MCF 10A (cell line): ENCODE data around the gene LHX1. TPM values are rescaled to one million over a fixed set of nuclear protein-coding genes. Genes with fewer than 3 reads are reported as not detected.

Source experiments
- BruUV-seq: library from RNA; stranded (reverse); fragments of 400-500 nt; replicated peaks from 2 replicates; lab custom pipeline; 2021; lab: Mats Ljungman, UMichigan
- CTCF ChIA-PET: fragments of 300-600 bp; sonication (Branson Sonifier 250); formaldehyde crosslinking; extraction: SDS; loops from one replicate; lab custom pipeline; 2021; ENCODE audit warnings: antibody characterized with exemption, inconsistent platforms; lab: Yijun Ruan, JAX
- POLR2A ChIA-PET: fragments of 300-600, 350-650 bp; sonication (Branson Sonifier 250); formaldehyde crosslinking; extraction: SDS; loops from one replicate; lab custom pipeline; 2020; ENCODE audit warnings: antibody characterized with exemption, inconsistent platforms; lab: Yijun Ruan, JAX
- DNase-seq: peaks from one replicate; pipeline ENCODE4 v3.0.0-alpha.2; 2018; ENCODE audit not compliant: unreplicated experiment
- H3K27ac Mint-ChIP-seq: one replicate; pipeline ENCODE4 v1.8.0; 2022; ENCODE audit warnings: mild to moderate bottlenecking, low read depth, mixed read lengths; ENCODE audit not compliant: unreplicated experiment
- H3K27me3 Mint-ChIP-seq: one replicate; pipeline ENCODE4 v1.8.0; 2022; ENCODE audit warnings: mixed read lengths; ENCODE audit not compliant: insufficient read depth, unreplicated experiment
- H3K36me3 Mint-ChIP-seq: one replicate; pipeline ENCODE4 v1.8.0; 2022; ENCODE audit warnings: mild to moderate bottlenecking, moderate library complexity, mixed read lengths; ENCODE audit not compliant: insufficient read depth, unreplicated experiment
- H3K4me1 Mint-ChIP-seq: one replicate; pipeline ENCODE4 v1.8.0; 2022; ENCODE audit warnings: mixed read lengths; ENCODE audit not compliant: insufficient read depth, unreplicated experiment
- H3K4me3 Mint-ChIP-seq: one replicate; pipeline ENCODE4 v1.8.0; 2022; ENCODE audit warnings: mild to moderate bottlenecking, moderate library complexity, mixed read lengths; ENCODE audit not compliant: unreplicated experiment
- H3K9me3 Mint-ChIP-seq: one replicate; pipeline ENCODE4 v1.8.0; 2022; ENCODE audit warnings: mixed read lengths; ENCODE audit not compliant: unreplicated experiment
- CTCF ChIP-seq: fragments of 200-600 bp; IDR thresholded peaks from one replicate; pipeline ENCODE4 v1.8.0; 2022; ENCODE audit warnings: antibody characterized with exemption, mild to moderate bottlenecking; ENCODE audit not compliant: unreplicated experiment
- intact Hi-C: fragments of 100-400 bp; cut with micrococcal nuclease; formaldehyde crosslinking; loops from 2 replicates; pipeline ENCODE4 v1.14.1; 2022
- total RNA-seq: library from RNA; stranded (reverse); gene quantifications from 2 replicates; pipeline ENCODE4 v1.2.3, GENCODE V29; 2022

The LHX1 gene
- total RNA-seq, 1 experiment from 2014 or later = not detected

GRCh38 chr17:36919407-36919968 is 17.8 kb upstream of the LHX1 start:
- intact Hi-C loops = no loop called here
- peaks cover 31% of the 10 kb centered on the region for H3K4me1 Mint-ChIP-seq
- TF ChIP-seq CTCF = no peak
- H3K27ac Mint-ChIP-seq = no peak overlapping the region
- ChIA-PET CTCF (interaction anchor here (0.7 kb wide), 1 partner anchor 25 kb away, joined by 3 read pairs; no protein-coding TSS in a partner anchor), POLR2A (interaction anchor here (3.9 kb wide), 1 partner anchor 29 kb away, joined by 25 read pairs; the partner anchor contains the start of gene AATF)
- no peak for DNase-seq
- H3K4me3 Mint-ChIP-seq = no peak overlapping the region
- peaks cover 8% of the 10 kb centered on the region for H3K36me3 Mint-ChIP-seq
- H3K9me3 Mint-ChIP-seq = no peaks in the 10 kb centered on the region
- BruUV-seq = no TSS peak
- H3K27me3 Mint-ChIP-seq = no peaks in the 10 kb centered on the region

- intact Hi-C loops = loop anchor here (1.0 to 2.0 kb wide), 2 partner anchors 28 to 70 kb away; partner anchors contain the start of gene AATF
- H3K27me3 Mint-ChIP-seq = no peaks in the 10 kb centered on the region
- H3K4me3 Mint-ChIP-seq = peak overlapping the region; percentile 29
- BruUV-seq = no TSS peak
- no peaks in the 10 kb centered on the region for H3K9me3 Mint-ChIP-seq
- H3K27ac Mint-ChIP-seq = peak overlapping the region; percentile 59
- H3K4me1 Mint-ChIP-seq = peaks cover 31% of the 10 kb centered on the region
- ChIA-PET CTCF (interaction anchor here (0.7 to 1.3 kb wide), 2 partner anchors 26 to 127 kb away, joined by 3 read pairs; no protein-coding TSS in a partner anchor), POLR2A (interaction anchor here (0.7 to 3.9 kb wide), 3 partner anchors 24 to 63 kb away, joined by 3 to 25 read pairs (median 3); partner anchors contain the start of gene AATF)
- peaks cover 8% of the 10 kb centered on the region for H3K36me3 Mint-ChIP-seq
- peak; percentile 63 for DNase-seq
- TF ChIP-seq CTCF = no peak
These were observed 17.0 kb upstream of the LHX1 start for GRCh38 chr17:36920032-36921005.

GRCh38 chr17:36921095-36921851 is 16.0 kb upstream of the LHX1 start:
- Mint-ChIP-seq H3K9me3 (no peaks in the 10 kb centered on the region), H3K4me3 (peak overlapping the region; percentile 53), H3K27me3 (no peaks in the 10 kb centered on the region), H3K4me1 (peaks cover 31% of the 10 kb centered on the region), H3K27ac (peak overlapping the region; percentile 63), H3K36me3 (peaks cover 8% of the 10 kb centered on the region)
- BruUV-seq = no TSS peak
- CTCF ChIA-PET = interaction anchor here (0.5 to 1.3 kb wide), 2 partner anchors 17 to 126 kb away, joined by 3 to 4 read pairs; no protein-coding TSS in a partner anchor
- TF ChIP-seq CTCF = no peak
- intact Hi-C loops = loop anchor here (1.0 to 2.0 kb wide), 2 partner anchors 27 to 70 kb away; partner anchors contain the start of gene AATF
- POLR2A ChIA-PET = interaction anchor here (0.6 to 3.9 kb wide), 3 partner anchors 23 to 208 kb away, joined by 3 to 25 read pairs (median 3); partner anchors contain the start of gene AATF
- DNase-seq = peak; percentile 95
